ENCODE results near the gene TAB3. TPM values are rescaled to one million over a fixed set of nuclear protein-coding genes. Genes with fewer than 3 reads are reported as not detected.
"Not testable (repeated sequence)": the region's sequence is repeated elsewhere in the genome, so short reads cannot be mapped to it uniquely, and the experiment has no call there.

The TAB3 gene
- total and polyA plus RNA-seq, 2 donors from 2014 or later, result 7.9 to 26.9 TPM

DNA sequence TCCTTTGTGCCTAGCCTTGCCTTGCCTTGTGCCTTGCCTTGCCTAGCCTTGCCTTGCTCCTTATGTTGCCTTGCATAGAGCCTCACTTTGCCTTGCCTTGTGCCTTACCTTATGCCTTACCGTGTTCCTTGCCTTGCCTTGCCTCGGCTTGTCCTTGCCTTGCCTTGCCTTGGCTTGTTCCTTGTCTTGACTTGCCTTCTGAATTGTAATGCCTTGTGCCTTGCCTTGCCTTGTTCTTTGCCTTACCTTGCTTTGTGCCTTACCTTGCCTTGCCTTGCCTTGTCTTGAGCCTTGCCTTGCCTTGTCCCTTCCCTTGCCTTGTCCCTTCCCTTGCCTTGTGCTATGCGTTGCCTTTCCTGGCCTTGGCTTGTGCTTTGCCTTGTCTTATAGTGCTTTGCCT is 90.2 kb downstream of the TAB3 start:
- FAIRE-seq (no peak), DNase-seq (no peak)
- Histone ChIP-seq H3K9ac (ENCODE audit: low read length in 3 of 3) (no peak overlapping the region), H3K36me3 (ENCODE audit: control insufficient read depth in 2 of 3, insufficient read depth in 3 of 3, low read length in 3 of 3) (no peaks in the 10 kb centered on the region), H3K4me1 (ENCODE audit: control insufficient read depth in 2 of 3, insufficient read depth in 2 of 3, low read depth in 1 of 3, low read length in 3 of 3) (no peaks in the 10 kb centered on the region), H3K27me3 (ENCODE audit: control insufficient read depth, insufficient read depth, low read length) (no peaks in the 10 kb centered on the region), H3K27ac (ENCODE audit: low read depth in 2 of 2, low read length in 2 of 2) (no peak overlapping the region), H3K4me3 (ENCODE audit: low read length in 3 of 3) (no peak overlapping the region), H3K9me3 (ENCODE audit: control insufficient read depth in 2 of 3, insufficient read depth in 1 of 3, low read length in 3 of 3) (peaks cover 0 to 10% (median 0%) of the 10 kb centered on the region in 3 donors)
- intact Hi-C loops (cut with DNase I), result no loop called here
- TF ChIP-seq, protein P1, sequence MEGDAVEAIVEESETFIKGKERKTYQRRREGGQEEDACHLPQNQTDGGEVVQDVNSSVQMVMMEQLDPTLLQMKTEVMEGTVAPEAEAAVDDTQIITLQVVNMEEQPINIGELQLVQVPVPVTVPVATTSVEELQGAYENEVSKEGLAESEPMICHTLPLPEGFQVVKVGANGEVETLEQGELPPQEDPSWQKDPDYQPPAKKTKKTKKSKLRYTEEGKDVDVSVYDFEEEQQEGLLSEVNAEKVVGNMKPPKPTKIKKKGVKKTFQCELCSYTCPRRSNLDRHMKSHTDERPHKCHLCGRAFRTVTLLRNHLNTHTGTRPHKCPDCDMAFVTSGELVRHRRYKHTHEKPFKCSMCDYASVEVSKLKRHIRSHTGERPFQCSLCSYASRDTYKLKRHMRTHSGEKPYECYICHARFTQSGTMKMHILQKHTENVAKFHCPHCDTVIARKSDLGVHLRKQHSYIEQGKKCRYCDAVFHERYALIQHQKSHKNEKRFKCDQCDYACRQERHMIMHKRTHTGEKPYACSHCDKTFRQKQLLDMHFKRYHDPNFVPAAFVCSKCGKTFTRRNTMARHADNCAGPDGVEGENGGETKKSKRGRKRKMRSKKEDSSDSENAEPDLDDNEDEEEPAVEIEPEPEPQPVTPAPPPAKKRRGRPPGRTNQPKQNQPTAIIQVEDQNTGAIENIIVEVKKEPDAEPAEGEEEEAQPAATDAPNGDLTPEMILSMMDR (IDR thresholded peaks at IDR 0.05; ENCODE audit: borderline replicate concordance, extremely low read depth, insufficient read depth), result no peak

GRCh38 chrX:30797301-30797700 is 91.8 kb downstream of the TAB3 start:
- FAIRE-seq; intact Hi-C loops (cut with DNase I): not testable (repeated sequence)

DNA sequence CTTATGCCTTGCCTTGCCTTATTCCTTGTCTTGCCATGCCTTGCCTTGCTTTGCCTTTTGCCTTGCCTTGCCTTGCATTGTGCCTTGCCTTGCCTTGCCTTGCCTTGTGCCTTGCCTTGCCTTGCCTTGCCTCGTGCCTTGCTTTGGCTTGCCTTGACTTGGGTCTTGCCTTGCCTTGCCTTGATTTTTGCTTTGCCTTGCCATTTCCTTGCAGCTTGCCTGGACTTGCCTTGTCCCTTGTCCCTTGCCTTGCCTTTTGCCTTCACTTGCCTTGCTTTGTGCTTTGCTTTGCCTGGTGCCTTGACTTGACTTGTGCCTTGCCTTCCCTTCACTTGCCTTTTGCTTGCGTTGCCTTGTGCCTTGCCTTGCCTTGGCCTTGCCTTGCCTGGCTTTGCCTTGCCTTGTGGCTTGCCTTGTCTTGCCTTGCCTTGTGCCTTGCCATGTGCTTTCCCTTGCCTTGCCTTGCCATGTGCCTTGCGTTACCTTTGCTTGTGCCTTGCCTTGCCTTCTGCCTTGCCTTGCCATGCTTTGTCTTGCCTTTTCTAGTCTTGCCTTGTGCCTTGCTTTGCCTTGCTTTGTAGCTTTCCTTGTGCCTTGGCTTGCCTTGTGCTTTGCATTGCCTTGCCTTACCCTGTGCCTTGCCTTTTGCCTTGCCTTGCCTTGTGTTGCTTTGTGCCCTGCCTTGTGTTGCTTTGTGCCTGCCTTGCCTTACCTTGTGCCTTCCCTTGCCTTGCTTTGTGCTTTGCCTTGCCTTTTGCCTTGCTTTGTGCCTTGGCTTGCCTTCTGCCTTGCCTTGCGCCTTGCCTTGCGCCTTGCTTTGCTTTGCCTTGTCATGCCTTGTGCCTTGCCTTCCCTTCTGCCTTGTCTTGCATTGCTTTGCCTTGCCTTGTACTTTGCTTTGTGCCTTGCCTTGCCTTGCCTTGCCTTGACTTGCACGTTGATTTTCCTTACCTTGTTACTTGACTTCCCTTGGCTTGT is 92.8 kb downstream of the TAB3 start:
- peaks cover 0 to 12% (median 0%) of the 10 kb centered on the region in 3 donors for H3K9me3 ChIP-seq (ENCODE audit: control insufficient read depth in 2 of 3, insufficient read depth in 1 of 3, low read length in 3 of 3)
- H3K27me3 ChIP-seq (ENCODE audit: control insufficient read depth, insufficient read depth, low read length), result no peaks in the 10 kb centered on the region

More at GRCh38 chrX:30797301-30797700, 91.8 kb downstream of the TAB3 start:
- not testable (repeated sequence) for H3K9ac ChIP-seq (ENCODE audit: low read length in 3 of 3); H3K27me3 ChIP-seq (ENCODE audit: control insufficient read depth, insufficient read depth, low read length); H3K36me3 ChIP-seq (ENCODE audit: control insufficient read depth in 2 of 3, insufficient read depth in 3 of 3, low read length in 3 of 3); H3K4me1 ChIP-seq (ENCODE audit: control insufficient read depth in 2 of 3, insufficient read depth in 2 of 3, low read depth in 1 of 3, low read length in 3 of 3); H3K9me3 ChIP-seq (ENCODE audit: control insufficient read depth in 2 of 3, insufficient read depth in 1 of 3, low read length in 3 of 3); H3K27ac ChIP-seq (ENCODE audit: low read depth in 2 of 2, low read length in 2 of 2); H3K4me3 ChIP-seq (ENCODE audit: low read length in 3 of 3); DNase-seq

DNA sequence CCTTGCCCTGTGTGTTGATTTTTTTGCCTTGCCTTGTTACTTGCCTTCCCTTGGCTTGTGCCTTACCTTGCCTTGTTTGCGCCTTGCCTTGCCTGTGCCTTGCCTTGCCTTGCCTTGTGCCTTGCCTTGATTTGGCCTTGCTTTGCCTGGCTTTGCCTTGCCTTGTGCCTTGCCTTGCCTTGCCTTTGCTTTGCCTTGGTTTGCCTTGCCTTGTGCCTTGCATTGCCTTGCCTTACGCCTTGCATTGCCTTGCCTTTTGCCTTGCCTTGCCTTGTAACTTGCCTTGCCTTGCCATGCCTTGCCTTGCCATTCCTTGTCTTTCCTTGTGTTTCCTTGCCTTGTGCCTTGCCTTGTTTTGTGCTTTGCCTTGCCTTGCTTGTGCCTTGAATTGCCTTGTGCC is 94.6 kb downstream of the TAB3 start:
- Histone ChIP-seq H3K4me1 (ENCODE audit: control insufficient read depth in 2 of 3, insufficient read depth in 2 of 3, low read depth in 1 of 3, low read length in 3 of 3) (no peaks in the 10 kb centered on the region), H3K36me3 (ENCODE audit: control insufficient read depth in 2 of 3, insufficient read depth in 3 of 3, low read length in 3 of 3) (no peaks in the 10 kb centered on the region), H3K4me3 (ENCODE audit: low read length in 3 of 3) (no peak overlapping the region), H3K9me3 (ENCODE audit: control insufficient read depth in 2 of 3, insufficient read depth in 1 of 3, low read length in 3 of 3) (peaks cover 0 to 12% (median 0%) of the 10 kb centered on the region in 3 donors), H3K9ac (ENCODE audit: low read length in 3 of 3) (no peak overlapping the region), H3K27me3 (ENCODE audit: control insufficient read depth, insufficient read depth, low read length) (no peaks in the 10 kb centered on the region), H3K27ac (ENCODE audit: low read depth in 2 of 2, low read length in 2 of 2) (no peak overlapping the region)
- intact Hi-C loops (cut with DNase I), result no loop called here
- DNase-seq (no peak), FAIRE-seq (no peak)
- TF ChIP-seq, protein P1 (IDR thresholded peaks at IDR 0.05; ENCODE audit: borderline replicate concordance, extremely low read depth, insufficient read depth), result no peak

More for the DNA sequence above, 92.8 kb downstream of the TAB3 start:
- no peak overlapping the region for H3K4me3 ChIP-seq (ENCODE audit: low read length in 3 of 3)
- H3K36me3 ChIP-seq (ENCODE audit: control insufficient read depth in 2 of 3, insufficient read depth in 3 of 3, low read length in 3 of 3), result no peaks in the 10 kb centered on the region
- H3K4me1 ChIP-seq (ENCODE audit: control insufficient read depth in 2 of 3, insufficient read depth in 2 of 3, low read depth in 1 of 3, low read length in 3 of 3), result no peaks in the 10 kb centered on the region
- TF ChIP-seq, protein P1 (IDR thresholded peaks at IDR 0.05; ENCODE audit: borderline replicate concordance, extremely low read depth, insufficient read depth), result no peak
- no peak overlapping the region for H3K27ac ChIP-seq (ENCODE audit: low read depth in 2 of 2, low read length in 2 of 2)
- no peak overlapping the region for H3K9ac ChIP-seq (ENCODE audit: low read length in 3 of 3)
- DNase-seq, result no peak
- no peak for FAIRE-seq
- intact Hi-C loops (cut with DNase I), result no loop called here

Data from kidney (tissue), 14 donors.